Neural progenitor cell (in vitro differentiated cells): ENCODE results near the gene JPH2. TPM values are rescaled to one million over a fixed set of nuclear protein-coding genes. Genes with fewer than 3 reads are reported as not detected.

Experiments
- DNase-seq: peaks from one replicate; pipeline ENCODE4 v3.0.0-alpha.2; 2016; ENCODE audit warnings: low spot score
- H2AFZ ChIP-seq: fragments of 200-600 bp; sonication (generic); replicated peaks from 2 replicates; pipeline ENCODE4 v1.6.1; 2016; ENCODE audit warnings: antibody characterized with exemption
- H3F3A ChIP-seq: fragments of 200-600 bp; sonication (generic); 2 replicates; pipeline ENCODE4 v1.6.1; 2016; ENCODE audit warnings: antibody characterized with exemption, low read depth
- H3K27ac ChIP-seq: fragments of 200-600 bp; sonication (generic); 2 replicates; pipeline ENCODE4 v1.5.1; 2016; ENCODE audit warnings: mild to moderate bottlenecking
- H3K27me3 ChIP-seq: fragments of 200-600 bp; sonication (generic); 2 replicates; pipeline ENCODE4 v1.6.1; 2016; ENCODE audit warnings: mild to moderate bottlenecking, moderate library complexity
- H3K36me3 ChIP-seq: fragments of 200-600 bp; sonication (generic); 2 replicates; pipeline ENCODE4 v1.5.1; 2016
- H3K4me1 ChIP-seq: fragments of 200-600 bp; sonication (generic); 2 replicates; pipeline ENCODE4 v1.6.1; 2016; ENCODE audit warnings: mixed run types
- H3K4me2 ChIP-seq: fragments of 200-600 bp; sonication (generic); 2 replicates; pipeline ENCODE4 v1.6.1; 2016
- H3K4me3 ChIP-seq: fragments of 200-600 bp; sonication (generic); 2 replicates; pipeline ENCODE4 v1.5.1; 2016
- H3K79me2 ChIP-seq: fragments of 200-600 bp; sonication (generic); 2 replicates; pipeline ENCODE4 v1.6.1; 2016; ENCODE audit warnings: low read depth
- H3K9ac ChIP-seq: fragments of 200-600 bp; sonication (generic); 2 replicates; pipeline ENCODE4 v1.6.1; 2016
- H3K9me3 ChIP-seq: fragments of 200-600 bp; sonication (generic); 2 replicates; pipeline ENCODE4 v1.5.1; 2016; ENCODE audit warnings: low read depth
- H4K20me1 ChIP-seq: fragments of 200-600 bp; sonication (generic); 2 replicates; pipeline ENCODE4 v1.6.1; 2016; ENCODE audit warnings: low read depth
- H3K27ac Mint-ChIP-seq: 3 replicates; pipeline ENCODE4 v1.8.0; 2021; ENCODE audit warnings: mixed read lengths
- H3K27me3 Mint-ChIP-seq: 2 replicates; pipeline ENCODE4 v1.8.0; 2022; ENCODE audit warnings: low read depth, mild to moderate bottlenecking, inconsistent platforms, moderate library complexity, mixed read lengths; ENCODE audit not compliant: insufficient read depth
- H3K36me3 Mint-ChIP-seq: 3 replicates; pipeline ENCODE4 v1.8.0; 2021; ENCODE audit warnings: mixed read lengths
- H3K4me1 Mint-ChIP-seq: 3 replicates; pipeline ENCODE4 v1.8.0; 2021; ENCODE audit warnings: mixed read lengths
- H3K4me3 Mint-ChIP-seq: 3 replicates; pipeline ENCODE4 v1.8.0; 2021; ENCODE audit warnings: mild to moderate bottlenecking, moderate library complexity, mixed read lengths
- H3K9me3 Mint-ChIP-seq: 3 replicates; pipeline ENCODE4 v1.8.0; 2020; ENCODE audit warnings: mixed read lengths
- CTCF ChIP-seq: fragments of 200-600 bp; sonication (generic); IDR thresholded peaks from 2 replicates; pipeline ENCODE4 v1.5.1; 2017; ENCODE audit warnings: antibody characterized with exemption, mild to moderate bottlenecking
- EZH2 ChIP-seq: fragments of 200-600 bp; sonication (generic); IDR thresholded peaks from 2 replicates; pipeline ENCODE4 v1.6.1; 2017; ENCODE audit warnings: antibody characterized with exemption, mild to moderate bottlenecking, moderate library complexity
- EZH2phosphoT487 ChIP-seq: fragments of 200-600 bp; sonication (generic); IDR thresholded peaks from 2 replicates; pipeline ENCODE4 v1.6.1; 2017; ENCODE audit warnings: antibody characterized with exemption
- total RNA-seq: library from RNA; depleted of rRNA; stranded (reverse); fragments of >200 nt; gene quantifications from 2 replicates; pipeline ENCODE4 v1.2.3, GENCODE V29; 2015; ENCODE audit warnings: low replicate concordance

JPH2 gene
- total RNA-seq, 1 donor from 2014 or later = not detected

GRCh38 chr20:44159125-44159524, 27.9 kb downstream of the JPH2 start:
- no peaks in the 10 kb centered on the region for H4K20me1 ChIP-seq
- no peak for DNase-seq
- Mint-ChIP-seq H3K4me1 (peaks cover 14% of the 10 kb centered on the region), H3K9me3 (no peaks in the 10 kb centered on the region), H3K4me3 (no peak overlapping the region), H3K36me3 (no peaks in the 10 kb centered on the region), H3K27me3 (peaks cover 13% of the 10 kb centered on the region), H3K27ac (peak overlapping the region; percentile 54)
- H3K9me3 ChIP-seq = no peaks in the 10 kb centered on the region
- no peaks in the 10 kb centered on the region for H3K27me3 ChIP-seq
- H3K4me3 ChIP-seq = no peak overlapping the region
- H3K9ac ChIP-seq = no peak overlapping the region
- no peak overlapping the region for H3K4me2 ChIP-seq
- no peak overlapping the region for H2AFZ ChIP-seq
- peaks cover 6% of the 10 kb centered on the region for H3K4me1 ChIP-seq
- H3K27ac ChIP-seq = no peak overlapping the region
- H3K36me3 ChIP-seq = no peaks in the 10 kb centered on the region
- no peaks in the 10 kb centered on the region for H3F3A ChIP-seq
- no peak for TF ChIP-seq EZH2phosphoT487
- no peak for TF ChIP-seq EZH2
- no peak for TF ChIP-seq CTCF
- H3K79me2 ChIP-seq = no peaks in the 10 kb centered on the region

GRCh38 chr20:44157061-44157460, 29.9 kb downstream of the JPH2 start:
- no peak for TF ChIP-seq EZH2
- TF ChIP-seq EZH2phosphoT487 = no peak
- TF ChIP-seq CTCF = no peak
- no peaks in the 10 kb centered on the region for H3K79me2 ChIP-seq
- no peak overlapping the region for H3K27ac Mint-ChIP-seq
- no peak overlapping the region for H3K4me3 ChIP-seq
- H3K27me3 ChIP-seq = no peaks in the 10 kb centered on the region
- H3K27me3 Mint-ChIP-seq = peaks cover 17% of the 10 kb centered on the region
- H3K4me1 ChIP-seq = peaks cover 6% of the 10 kb centered on the region
- no peak overlapping the region for H3K4me3 Mint-ChIP-seq
- no peak overlapping the region for H3K27ac ChIP-seq
- H3K9ac ChIP-seq = no peak overlapping the region
- no peak overlapping the region for H3K4me2 ChIP-seq
- no peaks in the 10 kb centered on the region for H3K36me3 Mint-ChIP-seq
- no peaks in the 10 kb centered on the region for H3F3A ChIP-seq
- DNase-seq = no peak
- no peaks in the 10 kb centered on the region for H3K9me3 Mint-ChIP-seq
- H2AFZ ChIP-seq = no peak overlapping the region
- no peaks in the 10 kb centered on the region for H4K20me1 ChIP-seq
- H3K9me3 ChIP-seq = no peaks in the 10 kb centered on the region
- peaks cover 32% of the 10 kb centered on the region for H3K4me1 Mint-ChIP-seq
- H3K36me3 ChIP-seq = no peaks in the 10 kb centered on the region

- no peaks in the 10 kb centered on the region for H3K27me3 ChIP-seq
- H2AFZ ChIP-seq = peak overlapping the region; percentile 79
- no peak for TF ChIP-seq CTCF
- TF ChIP-seq EZH2phosphoT487 = no peak
- no peak for TF ChIP-seq EZH2
- no peak overlapping the region for H3K4me2 ChIP-seq
- H3K27me3 Mint-ChIP-seq = peaks cover 14% of the 10 kb centered on the region
- no peak overlapping the region for H3K27ac ChIP-seq
- H3K27ac Mint-ChIP-seq = peak overlapping the region; percentile 48
- no peaks in the 10 kb centered on the region for H3K79me2 ChIP-seq
- DNase-seq = peak; percentile 40
- H3K36me3 ChIP-seq = no peaks in the 10 kb centered on the region
- H3K4me3 ChIP-seq = no peak overlapping the region
- H3K9ac ChIP-seq = no peak overlapping the region
- H3K4me1 ChIP-seq = peaks cover 6% of the 10 kb centered on the region
- no peaks in the 10 kb centered on the region for H3K9me3 Mint-ChIP-seq
- no peaks in the 10 kb centered on the region for H3F3A ChIP-seq
- no peak overlapping the region for H3K4me3 Mint-ChIP-seq
- peaks cover 32% of the 10 kb centered on the region for H3K4me1 Mint-ChIP-seq
- H4K20me1 ChIP-seq = no peaks in the 10 kb centered on the region
- no peaks in the 10 kb centered on the region for H3K36me3 Mint-ChIP-seq
- H3K9me3 ChIP-seq = no peaks in the 10 kb centered on the region
Measured at GRCh38 chr20:44154521-44155001, 32.4 kb downstream of the JPH2 start.
